Vagina (tissue), 2 donors: Measurements from ENCODE around the gene NELL1. TPM values are rescaled to one million over a fixed set of nuclear protein-coding genes. Genes with fewer than 3 reads are reported as not detected.

Experiments
- DNase-seq, 2 donors: peaks; one replicate each; pipeline ENCODE4 v3.0.0-alpha.2; 2017; ENCODE audit errors: extremely low spot score in 2 of 2
- H3K27ac ChIP-seq: fragments of 200-600 bp; sonication (generic); one replicate; pipeline ENCODE4 v1.5.1; 2019
- H3K27me3 ChIP-seq: fragments of 200-600 bp; sonication (generic); one replicate; pipeline ENCODE4 v1.5.1; 2019
- H3K36me3 ChIP-seq, 2 donors: fragments of 200-600 bp; sonication (generic); one replicate each; pipeline ENCODE4 v1.5.1; 2017 to 2019
- H3K4me1 ChIP-seq: fragments of 200-600 bp; sonication (generic); one replicate; pipeline ENCODE4 v1.5.1; 2019
- H3K4me3 ChIP-seq, 2 donors: fragments of 200-600 bp; sonication (generic); 1 replicate in 1 of 2; 2 replicates in 1 of 2; pipeline ENCODE4 v1.5.1; 2016 to 2019
- H3K9me3 ChIP-seq: fragments of 200-600 bp; sonication (generic); one replicate; pipeline ENCODE4 v1.5.1; 2019
- CTCF ChIP-seq, 3 experiments: fragments of 450-650 bp in 2 of 3; fragments of 200-600 bp in 1 of 3; sonication (generic) in 1 of 3; IDR thresholded peaks; one replicate each; pipeline ENCODE4 v1.5.1; 2017 to 2019; ENCODE audit warnings: antibody characterized with exemption in 3 of 3, mild to moderate bottlenecking in 2 of 3, moderate library complexity in 2 of 3
- POLR2A ChIP-seq, 2 donors: fragments of 450-650 bp; IDR thresholded peaks; one replicate each; pipeline ENCODE4 v1.6.1; 2017; ENCODE audit warnings: antibody characterized with exemption in 2 of 2, mild to moderate bottlenecking in 2 of 2, moderate library complexity in 2 of 2
- POLR2AphosphoS5 ChIP-seq, 2 donors: sonication (generic); formaldehyde crosslinking; IDR thresholded peaks; one replicate each; pipeline ENCODE4 v1.9.0; 2017; ENCODE audit warnings: antibody characterized with exemption in 2 of 2, mild to moderate bottlenecking in 2 of 2, low read depth in 1 of 2; ENCODE audit not compliant: insufficient read depth in 1 of 2
- intact Hi-C: fragments of 100-400 bp; cut with DNase I; formaldehyde crosslinking; loops from one replicate; pipeline ENCODE4 v1.15.1; 2023
- total RNA-seq: library from RNA; depleted of rRNA; stranded (reverse); fragments of >200 nt; gene quantifications from one replicate; pipeline ENCODE4 v1.2.3, GENCODE V29; 2016

NELL1 gene
- total RNA-seq, 1 donor from 2014 or later = 0.49 TPM

DNA sequence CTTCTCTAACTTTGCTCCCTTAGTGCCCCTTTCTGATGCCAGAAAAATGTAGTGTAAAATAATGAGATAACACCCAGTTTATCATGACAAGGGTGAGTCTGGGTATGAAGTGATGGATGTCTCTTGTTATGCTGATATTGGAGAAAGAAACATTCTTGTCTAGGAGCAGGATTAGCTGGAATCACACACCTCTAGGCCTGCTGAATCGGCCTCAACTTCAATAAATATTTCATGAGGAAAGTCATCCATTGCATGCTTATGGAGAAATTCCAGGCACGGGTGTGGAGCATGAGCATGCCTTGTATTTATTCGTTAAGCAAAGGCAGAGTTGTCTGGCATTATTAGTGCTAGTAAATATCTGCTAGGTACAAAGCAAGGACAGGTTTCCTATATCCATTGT is 113.4 kb downstream of the NELL1 start:
- no peak for DNase-seq
- intact Hi-C loops = no loop called here
- no peaks in the 10 kb centered on the region for H3K27me3 ChIP-seq
- no peaks in the 10 kb centered on the region for H3K4me1 ChIP-seq
- H3K9me3 ChIP-seq = no peaks in the 10 kb centered on the region
- H3K36me3 ChIP-seq = no peaks in the 10 kb centered on the region
- H3K27ac ChIP-seq = no peak overlapping the region
- no peak overlapping the region for H3K4me3 ChIP-seq
- TF ChIP-seq CTCF (IDR thresholded peaks at IDR 0.05) = no peak
- no peak for TF ChIP-seq POLR2A (IDR thresholded peaks at IDR 0.05)
- no peak for TF ChIP-seq POLR2AphosphoS5 (IDR thresholded peaks at IDR 0.05; ENCODE audit: insufficient read depth in 1 of 2, low read depth in 1 of 2)

DNA sequence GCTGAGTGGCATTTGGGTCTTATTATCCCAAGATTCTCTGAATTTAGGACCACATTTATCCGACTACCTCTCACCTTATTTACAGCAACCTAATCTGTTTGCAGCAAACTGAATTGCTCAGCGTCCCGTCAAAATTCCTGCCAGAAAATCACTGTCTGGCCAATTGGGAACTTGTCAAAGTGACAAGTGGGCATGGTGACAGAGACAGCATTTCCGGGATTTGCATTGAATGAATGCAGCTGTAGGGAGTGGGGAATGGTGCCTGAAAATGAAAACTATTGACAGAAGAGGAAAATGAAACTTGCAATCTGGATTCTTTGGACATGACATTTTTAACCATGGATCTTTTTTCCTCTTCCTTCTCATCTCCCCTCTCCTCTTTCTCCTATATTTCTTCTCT is 113.8 kb downstream of the NELL1 start:
- intact Hi-C loops = no loop called here
- H3K27me3 ChIP-seq = no peaks in the 10 kb centered on the region
- no peak overlapping the region for H3K4me3 ChIP-seq
- no peaks in the 10 kb centered on the region for H3K4me1 ChIP-seq
- H3K9me3 ChIP-seq = no peaks in the 10 kb centered on the region
- H3K36me3 ChIP-seq = no peaks in the 10 kb centered on the region
- DNase-seq = no peak
- H3K27ac ChIP-seq = no peak overlapping the region
- TF ChIP-seq POLR2AphosphoS5 (IDR thresholded peaks at IDR 0.05; ENCODE audit: insufficient read depth in 1 of 2, low read depth in 1 of 2) (no peak), POLR2A (IDR thresholded peaks at IDR 0.05) (no peak), CTCF (IDR thresholded peaks at IDR 0.05) (no peak)

- Histone ChIP-seq H3K36me3 (no peaks in the 10 kb centered on the region), H3K27ac (no peak overlapping the region), H3K27me3 (no peaks in the 10 kb centered on the region), H3K4me1 (no peaks in the 10 kb centered on the region), H3K9me3 (no peaks in the 10 kb centered on the region), H3K4me3 (no peak overlapping the region)
- TF ChIP-seq POLR2A (IDR thresholded peaks at IDR 0.05) (no peak), CTCF (IDR thresholded peaks at IDR 0.05) (no peak), POLR2AphosphoS5 (IDR thresholded peaks at IDR 0.05; ENCODE audit: insufficient read depth in 1 of 2, low read depth in 1 of 2) (no peak)
- DNase-seq = no peak
- intact Hi-C loops = no loop called here
Measured at GRCh38 chr11:20790622-20791021, 121.2 kb downstream of the NELL1 start.

- DNase-seq = no peak
- no peak for TF ChIP-seq POLR2AphosphoS5 (IDR thresholded peaks at IDR 0.05; ENCODE audit: insufficient read depth in 1 of 2, low read depth in 1 of 2)
- no peak for TF ChIP-seq CTCF (IDR thresholded peaks at IDR 0.05)
- no peak for TF ChIP-seq POLR2A (IDR thresholded peaks at IDR 0.05)
- intact Hi-C loops = no loop called here
- no peaks in the 10 kb centered on the region for H3K9me3 ChIP-seq
- no peaks in the 10 kb centered on the region for H3K4me1 ChIP-seq
- no peaks in the 10 kb centered on the region for H3K36me3 ChIP-seq
- H3K27me3 ChIP-seq = no peaks in the 10 kb centered on the region
- no peak overlapping the region for H3K4me3 ChIP-seq
- no peak overlapping the region for H3K27ac ChIP-seq
Measured at GRCh38 chr11:20795005-20795404, 125.6 kb downstream of the NELL1 start.

DNA sequence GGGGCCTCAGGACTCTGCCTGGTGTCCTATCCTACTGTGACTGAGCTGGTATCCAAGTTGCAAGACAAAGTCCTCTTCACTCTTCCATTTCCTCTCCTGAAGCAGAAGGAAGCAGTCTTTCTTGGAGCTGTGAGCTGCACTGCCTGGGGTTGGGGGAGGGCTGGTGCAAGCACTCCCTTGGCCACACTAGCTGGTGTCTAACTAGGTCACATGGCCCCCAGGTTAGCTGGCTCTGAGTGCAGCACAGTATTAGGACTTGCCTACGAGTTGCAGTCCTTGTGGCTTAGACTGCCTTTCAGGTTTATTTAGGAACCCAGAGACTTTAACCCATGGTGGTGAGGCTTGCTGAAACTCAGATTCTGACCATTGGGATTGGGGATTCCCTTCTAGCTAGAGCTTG is 138.9 kb downstream of the NELL1 start:
- Histone ChIP-seq H3K4me1 (no peaks in the 10 kb centered on the region), H3K27ac (no peak overlapping the region), H3K4me3 (no peak overlapping the region), H3K36me3 (no peaks in the 10 kb centered on the region), H3K27me3 (no peaks in the 10 kb centered on the region), H3K9me3 (no peaks in the 10 kb centered on the region)
- no peak for DNase-seq
- intact Hi-C loops = no loop called here
- TF ChIP-seq CTCF (IDR thresholded peaks at IDR 0.05) = no peak
- no peak for TF ChIP-seq POLR2AphosphoS5 (IDR thresholded peaks at IDR 0.05; ENCODE audit: insufficient read depth in 1 of 2, low read depth in 1 of 2)
- no peak for TF ChIP-seq POLR2A (IDR thresholded peaks at IDR 0.05)
